ENCODE measurements around the gene EFNA2.

Gene EFNA2

GRCh38 chr19:1265615-1266128, 20.0 kb upstream of the EFNA2 start:
- DNase-seq (ENCODE audit: low read depth, low spot score) = peak; percentile 62
- H3K4me3 ChIP-seq (ENCODE audit: low read depth, low read length) = peak overlapping the region; percentile 37
- in situ Hi-C loops (cut with HindIII; ENCODE audit: low sequenced_read_pairs) = no loop called here
- no peak for TF ChIP-seq CTCF (IDR thresholded peaks at IDR 0.05; ENCODE audit: low read depth, low read length)

GRCh38 chr19:1266129-1266915, 19.4 kb upstream of the EFNA2 start:
- TF ChIP-seq CTCF (IDR thresholded peaks at IDR 0.05; ENCODE audit: low read depth, low read length) = no peak
- in situ Hi-C loops (cut with HindIII; ENCODE audit: low sequenced_read_pairs) = no loop called here
- peak overlapping the region; percentile 37 for H3K4me3 ChIP-seq (ENCODE audit: low read depth, low read length)
- peak; percentile 86 for DNase-seq (ENCODE audit: low read depth, low spot score)

GRCh38 chr19:1266916-1267476, 18.7 kb upstream of the EFNA2 start:
- DNase-seq (ENCODE audit: low read depth, low spot score) = peak; percentile 42
- in situ Hi-C loops (cut with HindIII; ENCODE audit: low sequenced_read_pairs) = no loop called here
- peak; percentile 83 for TF ChIP-seq CTCF (IDR thresholded peaks at IDR 0.05; ENCODE audit: low read depth, low read length)
- H3K4me3 ChIP-seq (ENCODE audit: low read depth, low read length) = peak overlapping the region; percentile 37

- DNase-seq (ENCODE audit: low read depth, low spot score) = peak; percentile 40
- in situ Hi-C loops (cut with HindIII; ENCODE audit: low sequenced_read_pairs) = no loop called here
- no peak for TF ChIP-seq CTCF (IDR thresholded peaks at IDR 0.05; ENCODE audit: low read depth, low read length)
- H3K4me3 ChIP-seq (ENCODE audit: low read depth, low read length) = peak overlapping the region; percentile 34
These were observed 18.0 kb upstream of the EFNA2 start for GRCh38 chr19:1267477-1268225.

- no peak for DNase-seq (ENCODE audit: low read depth, low spot score)
- TF ChIP-seq CTCF (IDR thresholded peaks at IDR 0.05; ENCODE audit: low read depth, low read length) = no peak
- in situ Hi-C loops (cut with HindIII; ENCODE audit: low sequenced_read_pairs) = no loop called here
- no peak overlapping the region for H3K4me3 ChIP-seq (ENCODE audit: low read depth, low read length)
These were observed 17.2 kb upstream of the EFNA2 start for GRCh38 chr19:1268226-1269064.

GRCh38 chr19:1269065-1269477, 16.6 kb upstream of the EFNA2 start, which contains the start of gene CIRBP:
Gene CIRBP (plus strand): TSS chr19:1269332. CDS start chr19:1270934, 1,602 bp downstream.
- DNase-seq (ENCODE audit: low read depth, low spot score) = peak; percentile 99
- H3K4me3 ChIP-seq (ENCODE audit: low read depth, low read length) = peak within 1 kb of the TSS; percentile 47
- in situ Hi-C loops (cut with HindIII; ENCODE audit: low sequenced_read_pairs) = no loop called here
- TF ChIP-seq CTCF (IDR thresholded peaks at IDR 0.05; ENCODE audit: low read depth, low read length) = no peak
